ENCODE measurements around the gene KCNAB1.

GRCh38 chr3:156511987-156512677, 391.8 kb downstream of the KCNAB1 start:
- TF ChIP-seq ZNF70 (CRISPR knock-in tag; IDR thresholded peaks at IDR 0.05) (no peak), PPARA (CRISPR knock-in tag; IDR thresholded peaks at IDR 0.05; ENCODE audit: borderline replicate concordance) (no peak), SNAI2 (CRISPR knock-in tag; IDR thresholded peaks at IDR 0.05) (no peak), RARB (CRISPR knock-in tag; IDR thresholded peaks at IDR 0.05) (no peak), ZFP30 (CRISPR knock-in tag; IDR thresholded peaks at IDR 0.05) (no peak), GLIS3 (CRISPR knock-in tag; IDR thresholded peaks at IDR 0.05) (no peak), CREB5 (CRISPR knock-in tag; IDR thresholded peaks at IDR 0.05; ENCODE audit: low read depth) (no peak), ZFP3 (CRISPR knock-in tag; IDR thresholded peaks at IDR 0.05) (no peak), ZC3H10 (CRISPR knock-in tag; IDR thresholded peaks at IDR 0.05) (no peak), BACH2 (CRISPR knock-in tag; IDR thresholded peaks at IDR 0.05; ENCODE audit: borderline replicate concordance) (no peak), ZNF565 (CRISPR knock-in tag; conservative IDR thresholded peaks at IDR 0.05; ENCODE audit: low read depth) (no peak)
- TF ChIP-seq, protein P1, sequence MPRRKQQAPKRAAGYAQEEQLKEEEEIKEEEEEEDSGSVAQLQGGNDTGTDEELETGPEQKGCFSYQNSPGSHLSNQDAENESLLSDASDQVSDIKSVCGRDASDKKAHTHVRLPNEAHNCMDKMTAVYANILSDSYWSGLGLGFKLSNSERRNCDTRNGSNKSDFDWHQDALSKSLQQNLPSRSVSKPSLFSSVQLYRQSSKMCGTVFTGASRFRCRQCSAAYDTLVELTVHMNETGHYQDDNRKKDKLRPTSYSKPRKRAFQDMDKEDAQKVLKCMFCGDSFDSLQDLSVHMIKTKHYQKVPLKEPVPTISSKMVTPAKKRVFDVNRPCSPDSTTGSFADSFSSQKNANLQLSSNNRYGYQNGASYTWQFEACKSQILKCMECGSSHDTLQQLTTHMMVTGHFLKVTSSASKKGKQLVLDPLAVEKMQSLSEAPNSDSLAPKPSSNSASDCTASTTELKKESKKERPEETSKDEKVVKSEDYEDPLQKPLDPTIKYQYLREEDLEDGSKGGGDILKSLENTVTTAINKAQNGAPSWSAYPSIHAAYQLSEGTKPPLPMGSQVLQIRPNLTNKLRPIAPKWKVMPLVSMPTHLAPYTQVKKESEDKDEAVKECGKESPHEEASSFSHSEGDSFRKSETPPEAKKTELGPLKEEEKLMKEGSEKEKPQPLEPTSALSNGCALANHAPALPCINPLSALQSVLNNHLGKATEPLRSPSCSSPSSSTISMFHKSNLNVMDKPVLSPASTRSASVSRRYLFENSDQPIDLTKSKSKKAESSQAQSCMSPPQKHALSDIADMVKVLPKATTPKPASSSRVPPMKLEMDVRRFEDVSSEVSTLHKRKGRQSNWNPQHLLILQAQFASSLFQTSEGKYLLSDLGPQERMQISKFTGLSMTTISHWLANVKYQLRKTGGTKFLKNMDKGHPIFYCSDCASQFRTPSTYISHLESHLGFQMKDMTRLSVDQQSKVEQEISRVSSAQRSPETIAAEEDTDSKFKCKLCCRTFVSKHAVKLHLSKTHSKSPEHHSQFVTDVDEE (CRISPR knock-in tag; IDR thresholded peaks at IDR 0.05), result no peak
- TF ChIP-seq, protein P2, sequence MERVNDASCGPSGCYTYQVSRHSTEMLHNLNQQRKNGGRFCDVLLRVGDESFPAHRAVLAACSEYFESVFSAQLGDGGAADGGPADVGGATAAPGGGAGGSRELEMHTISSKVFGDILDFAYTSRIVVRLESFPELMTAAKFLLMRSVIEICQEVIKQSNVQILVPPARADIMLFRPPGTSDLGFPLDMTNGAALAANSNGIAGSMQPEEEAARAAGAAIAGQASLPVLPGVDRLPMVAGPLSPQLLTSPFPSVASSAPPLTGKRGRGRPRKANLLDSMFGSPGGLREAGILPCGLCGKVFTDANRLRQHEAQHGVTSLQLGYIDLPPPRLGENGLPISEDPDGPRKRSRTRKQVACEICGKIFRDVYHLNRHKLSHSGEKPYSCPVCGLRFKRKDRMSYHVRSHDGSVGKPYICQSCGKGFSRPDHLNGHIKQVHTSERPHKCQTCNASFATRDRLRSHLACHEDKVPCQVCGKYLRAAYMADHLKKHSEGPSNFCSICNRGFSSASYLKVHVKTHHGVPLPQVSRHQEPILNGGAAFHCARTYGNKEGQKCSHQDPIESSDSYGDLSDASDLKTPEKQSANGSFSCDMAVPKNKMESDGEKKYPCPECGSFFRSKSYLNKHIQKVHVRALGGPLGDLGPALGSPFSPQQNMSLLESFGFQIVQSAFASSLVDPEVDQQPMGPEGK (CRISPR knock-in tag; IDR thresholded peaks at IDR 0.05; ENCODE audit: borderline replicate concordance), result no peak
